ENCODE data around the gene ZSCAN29.
"Not testable (repeated sequence)": the region's sequence is repeated elsewhere in the genome, so short reads cannot be mapped to it uniquely, and the experiment has no call there.

Gene ZSCAN29

DNA sequence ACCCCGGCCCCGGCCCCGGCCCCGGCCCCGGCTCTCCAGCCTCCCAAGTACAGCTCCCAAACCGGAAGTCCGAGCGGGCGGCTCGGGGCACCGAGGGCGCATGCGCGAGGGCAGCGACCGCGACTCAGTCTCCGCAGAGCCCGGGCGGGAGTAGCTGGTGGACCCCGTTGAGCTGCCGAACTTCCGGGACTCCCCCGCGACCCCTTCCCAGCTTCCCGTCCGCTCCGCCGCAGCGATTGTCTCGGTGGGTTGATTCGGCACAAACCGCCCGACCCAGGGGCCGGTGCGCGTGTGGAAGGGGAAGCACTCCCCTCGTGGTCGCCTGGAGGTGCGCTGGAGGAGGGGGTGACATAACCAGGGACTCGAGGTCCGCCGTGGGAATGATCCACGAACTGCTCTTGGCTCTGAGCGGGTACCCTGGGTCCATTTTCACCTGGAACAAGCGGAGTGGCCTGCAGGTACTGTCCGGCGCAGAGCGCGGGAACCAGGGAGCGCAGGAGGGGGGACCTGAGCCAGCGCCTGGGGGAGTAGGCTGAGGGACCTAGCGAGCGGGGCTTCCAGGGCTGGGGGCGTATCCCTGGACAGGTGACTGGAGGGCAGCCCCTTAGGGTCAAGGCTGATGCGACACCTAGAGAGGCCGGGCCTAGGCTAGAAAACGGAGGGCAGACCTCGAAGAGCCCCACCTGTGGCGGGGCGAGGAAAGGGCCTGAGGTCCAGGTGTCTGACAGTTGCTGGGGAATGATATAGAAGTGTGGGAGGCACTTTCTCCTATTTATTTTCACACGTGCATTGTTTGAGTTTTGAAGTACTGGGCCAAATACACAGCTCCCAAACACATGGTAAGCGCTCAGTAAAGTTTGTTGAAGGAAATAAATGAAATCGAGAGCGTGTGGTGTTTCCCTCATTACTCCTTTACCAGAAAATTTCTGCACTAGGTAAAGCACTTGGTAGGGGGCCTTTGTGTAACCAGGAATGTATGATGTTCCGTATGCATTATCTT is at the start of gene ZSCAN29, which contains the start of gene TUBGCP4:
Gene ZSCAN29 (minus strand): TSS at position 69 of the 1,000 bp plus-strand sequence. CDS start 1,130 bp downstream, outside the sequence.
Gene TUBGCP4 (plus strand): TSS at position 127 of the 1,000 bp plus-strand sequence. CDS start 254 bp downstream, at position 381.
- H3K27ac ChIP-seq: peak within 1 kb of the TSS; percentile 20
- DNase-seq (ENCODE audit: low read depth, low spot score): no peak

DNA sequence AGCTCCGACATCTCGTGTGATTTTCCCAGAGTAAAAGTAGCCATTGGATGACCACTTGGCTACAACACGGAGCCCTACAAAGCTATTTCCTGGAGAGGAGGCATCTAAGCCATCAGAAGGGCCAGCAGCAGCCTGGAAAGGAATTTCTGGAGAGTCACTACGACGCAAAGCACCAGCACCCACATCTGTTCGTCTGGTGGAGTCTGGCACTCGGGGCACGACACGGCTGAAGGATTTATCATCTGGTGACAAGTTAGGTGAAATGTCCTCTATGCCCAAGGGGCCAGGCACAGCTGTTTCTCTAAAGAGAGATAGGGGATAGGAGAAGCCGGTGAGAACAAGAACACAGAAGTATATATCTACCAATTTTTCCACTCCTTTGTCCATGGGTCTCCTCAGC is 49.6 kb upstream of the ZSCAN29 start:
- DNase-seq (ENCODE audit: low read depth, low spot score): no peak
- H3K27ac ChIP-seq: no peak overlapping the region

DNA sequence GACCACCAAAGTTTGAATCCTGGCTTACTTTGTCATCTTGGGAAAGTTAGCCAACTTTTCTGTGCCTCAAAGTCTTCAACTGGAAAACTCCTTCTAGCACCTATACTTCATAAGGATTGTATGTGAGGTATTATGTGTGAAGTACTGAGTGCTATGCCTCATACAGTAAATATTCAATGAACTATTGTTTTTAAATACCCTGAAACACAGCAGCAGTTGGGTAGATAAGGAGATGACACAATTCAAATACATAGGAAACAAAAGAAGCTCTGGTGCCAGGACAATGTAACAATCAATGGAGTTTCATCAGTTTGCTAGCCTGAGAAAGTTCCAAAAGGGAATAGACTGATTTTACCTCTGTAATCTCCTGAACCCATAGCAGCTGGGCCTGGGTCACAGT is 43.4 kb upstream of the ZSCAN29 start:
- no peak for DNase-seq (ENCODE audit: low read depth, low spot score)
- peak overlapping the region; percentile 27 for H3K27ac ChIP-seq

DNA sequence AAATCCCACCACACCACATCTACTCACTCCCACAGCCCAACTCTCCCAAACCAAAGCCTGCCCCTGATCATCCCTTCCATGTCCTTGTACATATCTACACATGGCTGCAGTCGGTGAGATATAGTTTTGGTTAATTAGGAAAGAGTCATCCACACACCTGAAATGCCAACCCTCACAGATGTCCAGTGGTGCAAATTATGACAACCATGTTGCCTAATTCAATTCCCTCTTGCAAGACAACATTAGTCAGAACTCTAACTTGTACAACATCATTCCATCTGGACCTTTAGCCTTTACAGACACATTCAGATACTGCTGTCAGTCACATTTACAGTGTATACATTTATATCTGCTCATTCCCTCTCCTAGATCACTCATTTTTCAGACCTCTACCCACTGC is 41.3 kb upstream of the ZSCAN29 start:
- DNase-seq (ENCODE audit: low read depth, low spot score): peak; percentile 3
- H3K27ac ChIP-seq: no peak overlapping the region

DNA sequence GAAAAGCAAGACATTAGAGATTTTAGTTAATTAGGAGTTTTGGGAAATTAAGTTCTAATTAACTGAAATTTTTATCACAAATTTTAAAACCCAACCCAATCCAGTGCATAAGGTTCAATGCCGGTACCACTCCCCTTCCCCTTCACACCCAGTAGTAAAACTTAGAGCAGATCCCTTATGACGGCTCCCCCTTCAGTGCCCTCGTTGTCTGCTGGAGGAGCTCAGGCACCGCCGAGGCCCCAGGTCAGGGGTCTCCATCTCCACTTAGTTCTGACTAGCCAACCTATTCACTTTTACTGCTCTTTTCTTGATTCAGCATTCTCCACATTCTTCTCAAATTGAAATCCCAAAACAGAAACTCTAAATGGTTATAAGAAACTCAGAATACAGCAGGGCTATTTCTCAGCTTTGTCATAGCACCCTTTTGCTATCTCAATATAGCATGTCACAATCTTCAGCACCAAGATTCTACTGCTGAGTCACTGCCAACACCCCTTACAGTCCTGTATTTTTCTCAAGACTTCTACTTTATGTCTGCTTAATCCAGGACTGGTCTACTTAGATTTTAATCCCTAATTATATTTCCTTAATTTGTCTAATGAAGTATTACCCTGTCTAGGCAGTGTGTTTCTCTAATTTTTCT is 39.9 kb upstream of the ZSCAN29 start:
- no peak for DNase-seq (ENCODE audit: low read depth, low spot score)
- H3K27ac ChIP-seq: peak overlapping the region; percentile 1

DNA sequence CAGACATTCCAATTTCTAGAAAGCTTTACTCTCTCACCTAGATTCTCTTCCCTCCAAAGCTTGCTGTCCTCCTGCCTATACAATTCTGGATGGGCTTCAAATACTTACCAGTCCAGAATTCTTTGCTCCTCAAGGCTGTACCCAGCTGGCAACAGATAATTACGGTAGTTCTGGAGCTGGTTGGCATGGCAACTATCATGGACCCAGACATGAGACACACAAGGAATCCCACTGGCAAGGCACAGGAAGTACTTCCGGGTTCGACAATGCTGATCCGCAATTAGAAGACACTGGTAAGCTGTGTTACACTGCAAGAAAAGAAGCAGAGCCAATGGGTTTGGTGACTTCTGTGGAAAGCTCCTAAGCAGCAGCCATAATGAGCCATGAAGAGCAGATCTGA is 37.9 kb upstream of the ZSCAN29 start:
- no peak overlapping the region for H3K27ac ChIP-seq

DNA sequence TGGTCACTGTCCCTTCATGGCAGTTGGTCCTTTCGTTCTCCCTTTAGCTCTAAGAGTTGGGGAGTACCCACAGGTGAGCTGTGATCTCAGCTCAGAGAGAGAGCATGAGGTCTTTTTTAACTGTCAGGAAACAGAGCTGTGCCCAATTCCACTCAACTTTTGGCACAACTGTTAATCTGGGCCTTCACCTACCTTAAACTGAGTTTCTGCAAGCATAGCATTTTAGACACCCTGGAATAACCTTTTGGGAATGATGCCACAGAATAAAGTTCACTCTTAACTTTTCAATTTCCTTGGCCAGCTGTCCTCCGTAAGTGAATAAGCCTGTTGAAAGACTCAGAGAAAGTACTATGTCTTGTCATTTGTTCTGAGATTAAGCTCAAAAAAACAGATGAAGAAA is 36.0 kb upstream of the ZSCAN29 start:
- no peak for DNase-seq (ENCODE audit: low read depth, low spot score)
- H3K27ac ChIP-seq: no peak overlapping the region

More for the DNA sequence above, 37.9 kb upstream of the ZSCAN29 start:
- no peak for DNase-seq (ENCODE audit: low read depth, low spot score)

DNA sequence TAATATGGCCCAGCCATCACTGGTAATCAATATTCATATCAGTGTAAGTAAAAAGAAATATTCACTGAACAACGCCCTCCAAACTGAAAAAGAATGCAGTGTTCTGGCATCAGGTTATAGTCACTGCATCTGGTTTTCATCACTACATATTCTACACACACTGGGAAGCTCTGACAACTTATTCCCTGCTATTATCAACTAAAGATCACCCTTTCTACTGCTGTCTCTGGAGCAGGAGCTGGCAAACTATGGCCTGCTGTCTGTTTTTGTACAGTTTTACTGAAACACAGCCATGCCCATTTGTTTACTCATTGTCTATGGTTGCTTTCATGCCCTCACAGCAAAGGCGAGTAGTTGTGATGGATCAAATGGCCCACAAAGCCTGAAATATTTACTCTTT is 35.3 kb upstream of the ZSCAN29 start:
- DNase-seq (ENCODE audit: low read depth, low spot score): no peak

DNA sequence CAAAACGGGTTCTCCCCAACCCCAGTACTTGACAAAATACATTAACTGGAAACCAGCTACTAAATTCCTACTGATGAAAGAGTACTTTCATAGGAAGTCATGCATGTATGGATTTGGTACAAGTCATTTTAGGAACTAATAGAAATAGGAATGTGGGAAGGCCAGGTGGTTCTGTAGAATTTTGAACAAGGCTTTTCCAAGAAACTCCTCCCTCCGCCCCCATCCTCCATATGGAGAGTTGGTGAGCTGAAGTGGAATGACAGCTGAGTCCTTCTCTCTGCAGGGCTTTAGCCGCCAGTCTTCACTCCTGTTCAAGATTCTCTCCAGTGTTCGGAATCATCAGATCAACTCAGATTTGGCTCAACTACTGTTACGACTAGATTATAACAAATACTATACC is 33.3 kb upstream of the ZSCAN29 start:
- no peak overlapping the region for H3K27ac ChIP-seq
- no peak for DNase-seq (ENCODE audit: low read depth, low spot score)

More for the DNA sequence above, 35.3 kb upstream of the ZSCAN29 start:
- no peak overlapping the region for H3K27ac ChIP-seq

DNA sequence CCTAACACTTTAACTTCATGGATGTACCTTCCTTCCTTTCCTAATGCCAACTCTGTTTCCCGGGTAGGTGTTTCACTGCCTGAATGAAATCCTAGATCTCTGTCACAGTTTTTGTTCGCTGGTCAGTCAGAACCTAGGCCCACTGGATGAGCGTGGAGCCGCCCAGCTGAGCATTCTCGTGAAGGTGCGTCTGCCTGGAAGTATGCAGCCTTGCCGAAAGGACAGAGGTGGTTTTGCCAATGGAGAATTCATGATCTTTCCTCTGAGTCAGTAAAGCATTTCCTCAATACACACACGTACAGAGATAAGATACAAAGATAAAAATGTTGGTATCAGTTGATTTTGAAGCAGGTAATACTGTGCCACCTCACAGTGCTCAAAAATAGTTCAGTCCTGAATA is 32.8 kb upstream of the ZSCAN29 start:
- DNase-seq (ENCODE audit: low read depth, low spot score): no peak
- no peak overlapping the region for H3K27ac ChIP-seq

DNA sequence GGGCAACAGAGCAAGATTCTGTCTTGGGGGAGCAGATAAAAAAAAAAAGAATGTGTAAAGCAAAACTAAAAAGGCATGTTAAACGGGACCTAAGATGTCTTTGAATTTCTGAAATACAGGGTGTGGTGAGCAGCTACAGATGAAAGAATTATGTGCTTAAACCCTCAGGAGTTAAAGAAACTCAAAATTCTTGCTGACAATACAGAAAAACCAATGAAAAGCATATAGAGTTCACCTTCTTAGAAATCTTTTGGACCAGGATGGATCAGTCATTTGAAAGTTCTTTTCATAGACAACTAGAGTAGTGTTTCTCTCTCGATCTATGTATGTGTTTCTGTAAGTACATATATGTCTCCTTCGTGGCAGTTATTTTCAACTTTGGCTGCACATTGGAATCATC is 31.4 kb upstream of the ZSCAN29 start:
- DNase-seq (ENCODE audit: low read depth, low spot score): no peak
- no peak overlapping the region for H3K27ac ChIP-seq

DNA sequence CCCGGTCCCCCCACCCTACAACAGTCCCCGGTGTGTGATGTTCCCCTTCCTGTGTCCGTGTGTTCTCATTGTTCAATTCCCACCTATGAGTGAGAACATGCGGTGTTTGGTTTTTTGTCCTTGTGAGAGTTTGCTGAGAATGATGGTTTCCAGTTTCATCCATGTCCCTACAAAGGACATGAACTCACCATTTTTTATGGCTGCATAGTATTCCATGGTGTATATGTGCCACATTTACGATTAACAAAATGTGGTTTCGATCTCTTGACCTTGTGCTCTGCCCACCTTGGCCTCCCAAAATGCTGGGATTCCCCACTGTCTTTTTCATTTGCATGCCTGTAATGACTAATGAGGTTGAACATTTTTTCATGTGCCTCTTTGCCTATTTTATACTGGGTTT is 22.7 kb upstream of the ZSCAN29 start:
- DNase-seq (ENCODE audit: low read depth, low spot score); H3K27ac ChIP-seq: not testable (repeated sequence)

DNA sequence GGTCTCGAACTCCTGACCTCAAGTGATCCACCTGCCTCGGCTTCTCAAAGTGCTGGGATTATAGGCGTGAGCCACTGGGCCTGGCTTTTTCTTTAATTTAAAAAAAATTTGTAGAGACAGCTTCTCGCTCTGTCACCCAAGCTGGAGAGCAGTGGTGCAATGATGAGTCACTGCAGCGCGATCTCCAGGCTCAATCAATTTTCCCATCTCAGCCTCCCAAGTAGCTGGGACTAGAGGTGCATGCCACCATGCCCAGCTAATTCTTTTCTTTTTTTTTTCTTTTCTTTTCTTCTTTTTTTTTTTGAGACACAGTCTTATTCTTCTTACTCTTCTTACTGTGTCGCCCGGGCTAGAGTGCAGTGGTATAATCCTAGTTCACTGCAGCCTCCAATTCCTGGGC is 19.9 kb upstream of the ZSCAN29 start:
- DNase-seq (ENCODE audit: low read depth, low spot score): no peak
- H3K27ac ChIP-seq: no peak overlapping the region

DNA sequence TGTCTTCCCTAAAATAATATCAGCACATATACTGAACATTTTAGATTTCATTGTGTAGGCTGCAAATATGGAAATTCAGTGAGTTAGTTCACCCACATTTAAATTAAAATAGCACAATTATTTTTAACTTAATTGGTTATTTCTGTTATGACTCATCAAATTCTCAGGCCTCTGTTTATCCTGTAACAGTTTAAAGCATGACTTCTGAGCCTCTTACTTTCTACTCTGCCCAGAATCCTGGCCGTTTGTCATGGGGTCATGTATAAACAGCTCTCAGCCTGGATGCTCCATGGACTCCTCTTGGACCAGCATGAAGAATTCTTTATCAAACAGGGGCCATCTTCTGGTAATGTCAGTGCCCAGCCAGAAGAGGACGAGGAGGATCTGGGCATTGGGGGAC is 12.2 kb upstream of the ZSCAN29 start:
- H3K27ac ChIP-seq: no peak overlapping the region
- DNase-seq (ENCODE audit: low read depth, low spot score): no peak

DNA sequence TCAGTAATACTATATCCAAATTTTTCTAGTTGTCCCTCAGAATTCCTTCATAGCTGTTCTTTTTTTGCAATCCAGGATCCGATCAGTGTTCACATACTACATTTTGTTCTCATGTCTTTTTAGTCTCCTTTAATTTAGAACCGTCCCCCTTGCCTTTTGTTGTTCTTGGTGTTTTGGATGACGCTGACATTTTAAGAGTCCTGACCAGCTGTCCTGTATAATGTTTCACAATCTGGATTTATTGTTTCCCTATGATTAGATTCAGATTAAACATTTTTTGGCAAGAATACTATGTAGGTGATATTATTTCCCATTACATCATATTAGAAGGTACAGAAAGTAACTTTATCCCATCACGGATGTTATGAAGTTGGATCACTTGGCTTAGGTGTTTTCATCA is 11.5 kb upstream of the ZSCAN29 start:
- no peak overlapping the region for H3K27ac ChIP-seq
- DNase-seq (ENCODE audit: low read depth, low spot score): no peak

DNA sequence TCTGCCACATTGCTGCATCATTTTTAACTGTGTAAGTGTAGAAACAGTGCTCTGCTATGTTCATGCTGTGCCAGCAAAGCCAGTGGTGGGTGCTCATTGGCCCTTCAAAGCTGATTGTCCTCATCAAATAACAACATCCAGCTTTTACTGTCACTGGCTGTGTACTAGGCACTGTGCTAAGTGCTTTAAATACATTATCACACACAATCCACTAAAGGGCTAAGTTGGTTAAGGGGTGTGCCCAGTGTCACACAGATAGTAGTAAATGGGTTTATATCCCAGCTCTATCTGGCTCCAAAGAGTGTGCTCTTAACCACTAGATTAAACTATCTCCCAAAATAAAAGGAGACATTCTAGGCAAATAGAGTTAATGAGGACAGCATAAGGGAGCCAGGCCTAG is 7.8 kb upstream of the ZSCAN29 start:
- H3K27ac ChIP-seq: no peak overlapping the region
- no peak for DNase-seq (ENCODE audit: low read depth, low spot score)

DNA sequence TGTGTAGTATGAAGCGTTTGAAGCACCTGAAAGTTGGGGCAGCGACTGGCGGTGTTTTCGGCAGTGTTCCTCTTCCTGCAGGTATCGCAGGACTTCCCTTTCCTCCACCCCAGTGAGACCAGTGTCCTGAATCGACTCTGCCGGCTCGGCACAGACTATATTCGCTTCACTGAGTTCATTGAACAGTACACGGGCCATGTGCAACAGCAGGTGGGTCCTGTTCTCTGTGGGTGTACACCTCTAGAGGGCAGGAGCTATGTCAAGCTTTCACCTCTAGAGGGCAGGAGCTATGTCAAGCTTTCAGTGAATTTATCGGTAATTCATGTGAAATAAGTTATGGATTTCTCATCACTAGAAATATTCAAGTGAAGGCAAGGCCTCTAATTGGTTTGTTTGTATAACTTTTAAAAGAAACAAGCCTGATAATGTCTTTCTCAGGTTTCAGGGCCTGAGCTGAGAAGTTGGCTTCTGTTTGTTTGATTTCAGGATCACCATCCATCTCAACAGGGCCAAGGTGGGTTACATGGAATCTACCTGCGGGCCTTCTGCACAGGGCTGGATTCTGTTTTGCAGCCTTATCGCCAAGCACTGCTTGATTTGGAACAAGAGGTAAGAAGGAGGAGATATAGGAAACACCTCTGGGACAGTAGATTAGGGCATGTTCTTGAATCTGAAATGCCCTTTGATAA is 5.3 kb upstream of the ZSCAN29 start:
- no peak for DNase-seq (ENCODE audit: low read depth, low spot score)

DNA sequence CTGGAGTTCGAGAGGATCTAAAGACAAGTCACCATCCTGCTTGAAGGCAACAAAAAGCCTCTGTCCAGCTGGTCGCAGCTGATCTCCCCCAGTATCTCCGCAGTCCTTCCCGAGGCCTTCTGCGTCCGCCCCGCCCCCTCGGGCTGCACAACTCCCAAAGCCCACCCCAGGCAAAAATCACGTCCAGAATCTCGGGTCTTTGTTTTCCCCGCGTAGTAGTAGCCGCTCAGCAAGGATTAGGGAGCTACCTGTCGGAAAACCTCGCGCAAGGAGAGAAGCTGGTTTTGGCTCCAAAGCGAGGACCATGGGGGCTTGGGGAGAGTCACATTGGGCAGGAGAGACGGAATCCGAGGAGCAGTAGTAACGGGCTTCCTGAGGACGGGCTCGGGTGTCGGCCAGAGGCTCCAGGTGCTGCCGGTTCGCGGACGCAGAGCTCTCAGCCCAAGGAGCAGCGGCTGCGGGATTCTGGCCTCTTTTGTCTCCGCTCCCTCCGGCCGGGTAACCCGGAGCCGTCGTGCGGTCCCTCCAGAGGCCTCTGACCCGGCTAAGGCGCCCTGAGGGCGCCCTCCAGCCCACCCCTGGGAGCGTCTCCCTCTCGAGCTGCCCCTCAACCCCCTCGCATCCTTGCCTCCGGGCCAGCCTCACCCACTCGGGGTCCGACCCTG is 401 bp downstream of the ZSCAN29 start:
- no peak for DNase-seq (ENCODE audit: low read depth, low spot score)
- peak overlapping the region; percentile 20 for H3K27ac ChIP-seq

More for the DNA sequence above, 5.3 kb upstream of the ZSCAN29 start:
- H3K27ac ChIP-seq: no peak overlapping the region

DNA sequence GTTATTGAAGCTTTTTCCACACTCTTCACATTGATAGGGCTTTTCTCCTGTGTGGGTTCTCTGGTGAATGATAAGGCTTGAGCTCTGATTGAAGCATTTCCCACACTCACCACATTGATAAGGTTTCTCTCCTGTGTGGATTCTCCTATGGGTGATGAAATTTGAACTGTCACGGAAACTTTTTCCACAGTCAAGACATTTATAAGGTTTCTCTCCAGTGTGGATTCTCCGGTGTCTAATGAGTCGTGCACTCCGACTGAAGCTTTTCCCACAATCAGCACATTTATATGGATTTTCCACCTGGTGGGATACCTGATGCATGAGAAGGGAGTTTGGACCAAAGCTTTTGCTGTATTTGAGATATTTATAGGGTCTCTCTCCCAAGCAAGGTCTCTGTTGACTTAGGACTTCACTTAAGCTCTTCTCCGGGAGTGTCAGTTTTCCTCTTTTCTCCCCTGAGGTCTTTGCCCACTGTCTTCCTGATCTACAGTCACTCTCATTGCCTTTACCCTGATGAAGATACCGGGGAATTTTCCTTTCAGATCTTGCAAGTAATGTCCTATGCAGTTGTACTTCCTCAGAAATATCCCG is 9.4 kb downstream of the ZSCAN29 start:
- DNase-seq (ENCODE audit: low read depth, low spot score): no peak
- H3K27ac ChIP-seq: no peak overlapping the region

DNA sequence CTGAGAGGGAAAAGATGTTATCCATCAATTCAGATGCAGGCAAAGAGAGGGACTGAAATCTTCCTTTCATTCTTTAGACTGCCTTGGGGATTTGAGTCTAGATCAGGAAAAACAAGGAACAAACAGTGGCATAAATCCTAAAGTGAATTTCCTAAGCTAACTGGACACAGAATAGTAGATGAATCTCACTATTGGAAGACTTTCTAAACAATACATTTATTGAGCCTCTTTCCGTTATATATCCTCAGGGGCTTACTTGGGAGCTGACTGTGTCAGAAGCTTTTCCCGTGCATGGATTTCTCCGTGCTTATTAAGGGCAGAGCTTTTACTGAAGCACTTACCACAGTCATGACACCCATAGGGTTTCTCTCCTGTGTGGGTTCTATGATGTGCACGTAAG is 10.0 kb downstream of the ZSCAN29 start:
- DNase-seq (ENCODE audit: low read depth, low spot score): no peak
- no peak overlapping the region for H3K27ac ChIP-seq
